Ectodermal cell (in vitro differentiated cells): Measurements from ENCODE around the gene SPTBN2.
A peak's percentile ranks its signal among the peaks of the same experiment; 100 is the strongest.

ENCODE experiments used
- H3K27ac ChIP-seq: 2 replicates; pipeline ENCODE4 v1.7.0; 2013; ENCODE audit warnings: mild to moderate bottlenecking, low read depth, low read length; ENCODE audit not compliant: insufficient read depth, poor library complexity, severe bottlenecking
- H3K27me3 ChIP-seq: 2 replicates; pipeline ENCODE4 v1.7.0; 2013; ENCODE audit warnings: mild to moderate bottlenecking, low read length; ENCODE audit not compliant: insufficient read depth, control insufficient read depth, poor library complexity, severe bottlenecking
- H3K36me3 ChIP-seq: one replicate; pipeline ENCODE4 v1.7.0; 2013; ENCODE audit warnings: low read length; ENCODE audit not compliant: control insufficient read depth, insufficient read depth
- H3K4me1 ChIP-seq: one replicate; pipeline ENCODE4 v1.7.0; 2013; ENCODE audit warnings: low read length; ENCODE audit not compliant: control insufficient read depth, insufficient read depth
- H3K4me3 ChIP-seq: 2 replicates; pipeline ENCODE4 v1.7.0; 2013; ENCODE audit warnings: low read depth, low read length, control low read depth; ENCODE audit not compliant: insufficient read depth
- H3K9me3 ChIP-seq: 2 replicates; pipeline ENCODE4 v1.7.0; 2013; ENCODE audit warnings: mild to moderate bottlenecking, low read length, moderate library complexity; ENCODE audit not compliant: control insufficient read depth
- WGBS, 2 experiments: methylation state at CpG; one replicate each; pipeline ENCODE4 v1.1.7; 2013; ENCODE audit warnings: missing lambda C conversion rate in 2 of 2; 5-methylcytosine and 5-hydroxymethylcytosine counted together

The SPTBN2 gene

GRCh38 chr11:66670816-66671215, 58.2 kb downstream of the SPTBN2 start:
- H3K27me3 ChIP-seq: no peaks in the 10 kb centered on the region
- H3K4me1 ChIP-seq: no peaks in the 10 kb centered on the region
- no peak overlapping the region for H3K4me3 ChIP-seq
- H3K27ac ChIP-seq: no peak overlapping the region
- 87 to 90% methylated on average over 5 of the region's 5 CpGs for WGBS, 2 experiments
- peaks cover 18% of the 10 kb centered on the region for H3K36me3 ChIP-seq
- H3K9me3 ChIP-seq: no peaks in the 10 kb centered on the region

GRCh38 chr11:66665369-66665768, 63.6 kb downstream of the SPTBN2 start:
- no peaks in the 10 kb centered on the region for H3K4me1 ChIP-seq
- no peak overlapping the region for H3K27ac ChIP-seq
- H3K27me3 ChIP-seq: no peaks in the 10 kb centered on the region
- H3K4me3 ChIP-seq: no peak overlapping the region
- 95 to 98% methylated on average over 11 of the region's 11 CpGs for WGBS, 2 experiments
- H3K9me3 ChIP-seq: no peaks in the 10 kb centered on the region
- peaks cover 37% of the 10 kb centered on the region for H3K36me3 ChIP-seq

GRCh38 chr11:66663741-66664296, 65.2 kb downstream of the SPTBN2 start:
- Histone ChIP-seq H3K36me3 (peaks cover 37% of the 10 kb centered on the region), H3K4me3 (no peak overlapping the region), H3K4me1 (no peaks in the 10 kb centered on the region), H3K27me3 (no peaks in the 10 kb centered on the region), H3K9me3 (no peaks in the 10 kb centered on the region), H3K27ac (no peak overlapping the region)
- 88 to 100% methylated on average over 1 of the region's 1 CpG for WGBS, 2 experiments

- no peak overlapping the region for H3K27ac ChIP-seq
- H3K4me1 ChIP-seq: no peaks in the 10 kb centered on the region
- peaks cover 44% of the 10 kb centered on the region for H3K36me3 ChIP-seq
- H3K9me3 ChIP-seq: no peaks in the 10 kb centered on the region
- 94 to 95% methylated on average over 2 of the region's 2 CpGs for WGBS, 2 experiments
- no peaks in the 10 kb centered on the region for H3K27me3 ChIP-seq
- no peak overlapping the region for H3K4me3 ChIP-seq
Observed at GRCh38 chr11:66659763-66660162, 69.3 kb downstream of the SPTBN2 start.

- H3K4me3 ChIP-seq: no peak overlapping the region
- no peaks in the 10 kb centered on the region for H3K27me3 ChIP-seq
- no peaks in the 10 kb centered on the region for H3K4me1 ChIP-seq
- 96% methylated on average over 6 of the region's 6 CpGs for WGBS, 2 experiments
- H3K27ac ChIP-seq: no peak overlapping the region
- H3K9me3 ChIP-seq: no peaks in the 10 kb centered on the region
- peaks cover 50% of the 10 kb centered on the region for H3K36me3 ChIP-seq
Observed at GRCh38 chr11:66653123-66653522, 75.9 kb downstream of the SPTBN2 start.

- Histone ChIP-seq H3K9me3 (no peaks in the 10 kb centered on the region), H3K4me1 (no peaks in the 10 kb centered on the region), H3K36me3 (peaks cover 45% of the 10 kb centered on the region), H3K4me3 (no peak overlapping the region), H3K27me3 (no peaks in the 10 kb centered on the region), H3K27ac (no peak overlapping the region)
- 93 to 95% methylated on average over 7 of the region's 7 CpGs for WGBS, 2 experiments
Observed at GRCh38 chr11:66652651-66653050, 76.4 kb downstream of the SPTBN2 start.

GRCh38 chr11:66651016-66651415, 78.0 kb downstream of the SPTBN2 start:
- H3K4me1 ChIP-seq: no peaks in the 10 kb centered on the region
- no peak overlapping the region for H3K4me3 ChIP-seq
- H3K27me3 ChIP-seq: no peaks in the 10 kb centered on the region
- no peak overlapping the region for H3K27ac ChIP-seq
- H3K9me3 ChIP-seq: no peaks in the 10 kb centered on the region
- H3K36me3 ChIP-seq: peaks cover 49% of the 10 kb centered on the region
- 85 to 100% methylated on average over 2 of the region's 2 CpGs for WGBS, 2 experiments

- 97 to 98% methylated on average over 5 of the region's 5 CpGs for WGBS, 2 experiments
- H3K4me1 ChIP-seq: no peaks in the 10 kb centered on the region
- peaks cover 53% of the 10 kb centered on the region for H3K36me3 ChIP-seq
Observed at GRCh38 chr11:66649903-66650302, 79.1 kb downstream of the SPTBN2 start.

GRCh38 chr11:66646828-66647227, 82.2 kb downstream of the SPTBN2 start:
- WGBS, 2 experiments: 94% methylated on average over 4 of the region's 4 CpGs
- H3K27me3 ChIP-seq: no peaks in the 10 kb centered on the region

More at GRCh38 chr11:66649903-66650302, 79.1 kb downstream of the SPTBN2 start:
- Histone ChIP-seq H3K9me3 (no peaks in the 10 kb centered on the region), H3K27ac (no peak overlapping the region), H3K4me3 (no peak overlapping the region), H3K27me3 (no peaks in the 10 kb centered on the region)

GRCh38 chr11:66643745-66644437, 85.1 kb downstream of the SPTBN2 start:
- Histone ChIP-seq H3K9me3 (no peaks in the 10 kb centered on the region), H3K27me3 (no peaks in the 10 kb centered on the region), H3K4me3 (peak overlapping the region; percentile 20), H3K27ac (no peak overlapping the region), H3K36me3 (peaks cover 60% of the 10 kb centered on the region), H3K4me1 (peaks cover 43% of the 10 kb centered on the region)
- WGBS, 2 experiments: 95 to 96% methylated on average over 24 of the region's 24 CpGs

More at GRCh38 chr11:66646828-66647227, 82.2 kb downstream of the SPTBN2 start:
- H3K27ac ChIP-seq: no peak overlapping the region
- H3K4me3 ChIP-seq: no peak overlapping the region
- H3K4me1 ChIP-seq: peaks cover 27% of the 10 kb centered on the region
- H3K9me3 ChIP-seq: no peaks in the 10 kb centered on the region
- peaks cover 60% of the 10 kb centered on the region for H3K36me3 ChIP-seq
